Stimulated activated CD4-positive, alpha-beta T cell treated with anti-CD3 and anti-CD28 coated beads, Interleukin-2, amount 100 ng/mL, for 4 hours (primary cell): Measurements from ENCODE around the gene FBXW9.
A peak's percentile ranks its signal among the peaks of the same experiment; 100 is the strongest.
"Not testable (repeated sequence)": the region's sequence is repeated elsewhere in the genome, so short reads cannot be mapped to it uniquely, and the experiment has no call there.

Experiments used
- DNase-seq: peaks from one replicate; pipeline ENCODE4 v3.0.0-alpha.2; 2020; ENCODE audit warnings: low read depth

FBXW9 gene

DNA sequence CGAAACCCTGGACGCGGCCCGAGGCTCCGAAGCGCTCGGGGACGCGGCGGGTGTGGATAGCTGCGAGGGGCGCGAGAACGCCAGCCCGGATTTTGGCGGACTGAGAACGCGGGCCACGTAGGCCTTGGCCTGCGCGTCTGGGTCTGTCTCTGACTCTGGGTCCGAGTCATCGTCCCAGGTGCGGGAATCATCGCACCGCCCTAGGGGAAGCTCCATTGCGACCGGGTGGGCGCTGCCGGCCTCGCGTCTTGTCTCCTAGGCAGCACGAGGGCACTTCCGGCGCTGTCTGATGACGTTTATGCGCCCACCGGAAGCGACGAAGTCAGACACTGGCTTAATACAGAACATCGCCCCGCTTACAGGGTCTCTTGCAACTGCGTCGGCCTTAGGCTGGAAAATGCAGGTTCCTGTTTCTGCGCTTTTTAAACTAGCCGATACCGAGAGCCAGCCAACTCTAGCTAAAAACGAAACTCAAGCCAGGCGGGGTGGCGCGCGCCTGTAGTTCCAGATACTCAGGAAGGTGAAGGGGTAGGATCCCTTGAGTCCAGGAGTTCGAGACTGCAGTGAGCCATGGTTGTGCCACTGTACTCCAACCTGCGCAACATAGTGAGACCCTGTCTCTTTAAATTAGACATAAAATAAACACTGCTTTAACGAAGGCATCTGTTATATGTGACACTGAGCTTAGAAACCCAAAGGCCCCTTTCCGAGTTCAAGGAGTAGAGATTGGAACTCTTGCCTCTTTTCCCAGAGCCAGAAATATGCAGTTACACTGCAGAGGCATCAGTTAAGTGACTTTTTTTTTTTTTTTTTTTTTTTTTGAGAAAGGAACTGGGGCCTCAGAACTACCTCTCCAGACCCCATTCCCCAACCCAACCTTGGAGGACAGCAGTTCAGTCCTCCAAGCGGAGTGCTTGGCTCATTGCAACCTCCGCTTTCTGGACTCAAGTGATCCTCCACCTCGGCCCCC is at the start of gene FBXW9:
Gene FBXW9, minus strand, starts transcription at position 266 of the 970 bp plus-strand sequence. Its CDS starts 50 bp downstream, at position 216.
- peak; percentile 94 for DNase-seq

DNA sequence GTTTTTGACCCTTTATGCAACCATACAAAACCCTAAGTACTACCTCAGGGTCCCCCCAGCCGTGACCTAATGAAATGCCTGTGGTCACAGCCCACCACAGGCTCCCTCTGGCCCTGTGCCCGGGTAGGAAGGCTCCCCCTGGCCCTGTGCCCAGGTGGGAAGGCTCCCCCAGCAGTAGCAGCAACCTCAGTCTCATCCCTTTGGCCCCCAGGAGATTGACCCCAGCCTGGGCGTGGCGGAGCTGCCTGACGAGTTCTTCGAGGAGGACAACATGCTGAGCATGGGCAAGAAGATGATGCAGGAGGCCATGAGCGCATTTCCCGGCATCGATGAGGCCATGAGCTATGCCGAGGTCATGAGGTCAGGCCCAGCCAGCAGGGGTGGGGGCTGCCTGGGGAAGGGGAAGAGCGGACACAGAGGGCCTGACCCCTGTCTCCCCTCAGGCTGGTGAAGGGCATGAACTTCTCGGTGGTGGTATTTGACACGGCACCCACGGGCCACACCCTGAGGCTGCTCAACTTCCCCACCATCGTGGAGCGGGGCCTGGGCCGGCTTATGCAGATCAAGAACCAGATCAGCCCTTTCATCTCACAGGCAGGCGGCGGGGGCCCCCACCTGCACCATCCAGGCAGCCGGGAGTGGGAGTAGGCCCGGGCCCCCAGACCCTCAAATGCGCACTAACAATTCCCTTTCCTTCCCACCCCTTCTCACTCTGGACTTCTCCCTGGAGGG is 48.9 kb upstream of the FBXW9 start:
- no peak for DNase-seq

DNA sequence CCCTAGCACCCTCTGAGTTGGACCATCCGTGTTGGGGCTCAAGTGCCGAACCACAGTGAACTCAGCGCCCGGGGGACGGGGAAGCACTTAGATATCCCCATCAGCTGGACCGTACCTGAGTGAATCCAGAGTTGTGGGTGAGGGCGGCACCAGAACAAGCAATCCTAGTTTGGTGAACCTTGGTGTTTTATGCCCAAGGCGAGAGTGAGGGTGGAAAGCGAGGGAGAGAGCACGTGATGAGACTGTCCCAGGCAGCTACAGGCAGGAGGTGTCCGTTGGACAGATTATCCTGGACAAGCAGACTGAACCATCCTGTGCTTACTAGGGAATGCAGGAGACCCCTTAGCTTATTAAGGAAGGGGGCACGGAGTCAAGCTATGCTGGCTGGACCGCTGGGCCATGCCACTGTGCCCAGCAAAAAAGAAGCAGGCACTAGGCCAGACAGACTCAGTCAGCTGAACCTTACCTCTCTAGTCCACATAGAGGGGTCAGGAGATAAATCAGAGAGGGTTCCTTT is 41.5 kb upstream of the FBXW9 start:
- DNase-seq, result no peak

DNA sequence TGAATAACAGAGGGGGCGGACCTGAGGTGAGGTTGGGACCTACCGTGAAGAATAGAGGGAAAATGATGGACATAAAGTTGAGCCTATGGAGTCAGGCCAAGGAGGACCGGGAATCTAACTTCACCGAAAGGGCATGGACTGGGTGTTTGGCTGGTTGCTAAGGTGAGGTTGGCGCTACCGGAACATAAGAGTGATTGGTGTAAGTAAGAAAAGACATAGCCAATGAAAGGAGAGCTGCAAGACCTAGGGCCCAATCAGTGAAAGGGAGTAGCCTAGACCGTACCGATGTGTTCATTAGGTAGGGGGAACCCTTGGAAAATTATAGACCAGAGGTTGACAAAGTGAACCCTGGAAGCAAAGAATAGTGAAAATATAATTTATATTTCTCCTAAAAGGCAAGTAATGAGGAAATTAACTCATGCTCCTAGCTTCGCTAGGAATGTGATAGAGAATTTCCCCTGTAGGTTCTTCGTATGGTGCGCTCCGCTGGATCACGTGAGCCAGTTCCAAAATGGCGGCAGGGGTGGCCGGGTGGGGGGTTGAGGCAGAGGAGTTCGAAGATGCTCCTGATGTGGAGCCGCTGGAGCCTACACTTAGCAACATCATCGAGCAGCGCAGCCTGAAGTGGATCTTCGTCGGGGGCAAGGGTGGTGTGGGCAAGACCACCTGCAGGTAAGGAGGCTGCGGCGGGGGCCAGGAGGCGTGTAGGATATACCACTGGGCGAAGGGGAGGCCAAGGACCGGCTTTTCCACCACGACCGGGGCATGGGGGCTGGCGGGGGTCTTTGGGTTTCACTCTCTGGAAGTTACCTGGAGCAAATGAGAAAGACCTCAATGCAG is 40.8 kb upstream of the FBXW9 start, which contains the start of gene GET3:
Gene GET3, plus strand, starts transcription at position 503 of the 840 bp plus-strand sequence. Its CDS starts 9 bp downstream, at position 512.
- DNase-seq, result peak; percentile 67

DNA sequence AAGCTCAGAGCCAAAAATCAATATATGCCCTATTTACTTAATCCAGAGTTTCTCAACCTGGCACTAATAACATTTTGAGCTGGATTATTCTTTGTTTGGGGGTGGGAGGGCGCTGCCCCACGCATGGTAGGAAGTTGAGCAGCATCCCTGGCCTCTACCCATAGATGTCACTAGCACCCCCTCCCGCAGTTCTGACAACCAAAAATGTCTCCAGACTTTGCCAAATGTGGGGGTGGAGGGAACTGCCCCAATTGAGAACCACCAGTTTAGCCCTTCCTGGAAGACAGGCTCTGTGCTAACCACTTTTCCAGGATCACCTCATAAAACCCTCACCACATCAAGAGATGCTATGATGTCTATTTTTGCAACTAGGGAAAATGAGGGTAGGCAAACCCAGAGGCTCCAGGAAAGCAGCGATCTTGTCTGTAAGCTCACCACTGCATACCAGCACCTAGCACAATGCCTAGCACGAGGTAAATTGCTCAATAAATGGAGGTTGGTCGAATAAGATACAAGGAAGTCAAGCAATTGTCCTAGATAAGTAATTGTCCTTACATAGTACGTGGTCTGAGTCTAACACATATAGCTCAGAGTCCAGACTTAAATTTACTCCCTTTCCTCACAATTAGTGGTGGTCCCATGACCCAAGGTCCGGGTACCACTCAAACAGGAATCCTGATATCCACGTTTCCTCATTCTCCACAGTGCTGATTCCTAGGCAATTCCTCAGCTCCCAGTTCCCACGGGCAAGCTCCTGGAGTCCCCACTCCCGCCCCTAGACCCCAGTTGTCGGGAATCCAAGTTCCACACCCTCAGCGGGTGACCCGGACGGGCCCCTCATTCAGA is 37.2 kb upstream of the FBXW9 start:
- DNase-seq, result peak; percentile 41

DNA sequence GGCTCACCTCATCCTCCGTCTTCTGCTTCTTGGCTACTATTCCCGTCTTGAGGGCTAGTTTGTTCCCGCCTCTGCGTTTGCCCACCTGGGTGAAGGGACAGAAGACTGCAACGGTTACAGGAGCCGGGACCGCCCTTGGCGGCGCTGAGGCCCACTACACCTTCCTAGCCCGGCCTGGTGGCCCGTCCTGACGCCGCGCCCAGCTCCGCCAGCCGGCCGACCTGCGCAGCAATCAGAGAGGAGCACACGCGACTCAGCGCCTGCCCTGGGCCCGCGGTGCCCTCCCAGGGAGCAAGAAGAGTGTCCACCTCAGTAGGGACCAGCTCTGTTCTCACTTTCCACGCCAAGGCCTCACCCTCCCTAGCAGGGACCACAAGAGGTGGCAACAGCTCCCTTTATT is 34.9 kb upstream of the FBXW9 start:
- DNase-seq, result no peak

DNA sequence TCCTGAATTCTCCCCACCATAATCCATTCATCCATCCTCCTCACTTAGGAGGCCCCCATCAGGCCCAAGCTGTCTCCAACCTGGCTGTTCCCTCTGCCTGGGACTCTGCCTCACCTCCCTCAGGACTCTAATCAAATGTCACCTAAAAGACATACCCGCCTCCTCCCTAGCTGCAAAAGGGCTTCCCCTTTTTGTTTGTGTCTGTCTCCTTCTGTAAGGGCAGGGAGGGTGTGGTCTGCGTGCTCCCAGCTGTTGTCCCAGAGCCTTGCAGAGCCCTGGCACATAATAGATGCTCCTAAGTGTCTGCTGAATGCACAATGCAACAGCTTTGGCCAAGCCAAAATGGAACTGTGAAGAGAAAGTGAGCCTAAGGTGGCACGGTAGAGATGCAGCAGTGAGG is 33.6 kb upstream of the FBXW9 start:
- DNase-seq, result no peak

DNA sequence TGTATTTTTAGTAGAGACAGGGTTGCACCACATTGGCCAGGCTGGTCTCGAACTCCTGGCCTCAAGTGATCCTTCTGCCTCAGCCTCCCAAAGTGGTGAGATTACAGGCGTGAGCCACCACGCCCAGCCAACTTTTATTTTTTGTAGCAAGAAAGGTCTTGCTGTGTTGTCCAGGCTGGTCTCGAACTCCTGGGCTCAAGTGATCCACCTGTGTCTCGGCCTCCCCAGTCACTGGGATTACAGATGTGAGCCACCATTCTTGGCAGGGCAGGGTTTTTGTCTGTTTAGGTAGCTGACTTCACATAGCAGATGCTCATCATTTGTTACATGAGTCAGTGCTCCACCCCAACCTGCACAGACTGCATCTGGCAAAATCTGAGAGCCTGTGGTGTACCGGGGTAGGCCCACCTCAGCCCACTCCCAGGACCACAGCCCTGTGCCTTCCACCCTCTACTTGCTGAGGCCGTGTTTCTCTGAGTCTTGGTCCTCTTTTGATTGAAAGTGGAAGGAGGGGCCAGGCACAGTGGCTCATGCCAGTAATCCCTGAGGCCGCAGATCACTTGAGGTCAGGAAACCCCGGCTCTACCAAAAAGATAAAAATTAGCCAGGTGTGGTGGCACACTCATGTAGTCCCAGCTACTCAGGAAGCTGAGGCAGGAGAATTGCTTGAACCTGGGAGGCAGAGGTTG is 31.5 kb upstream of the FBXW9 start:
- DNase-seq, result no peak

DNA sequence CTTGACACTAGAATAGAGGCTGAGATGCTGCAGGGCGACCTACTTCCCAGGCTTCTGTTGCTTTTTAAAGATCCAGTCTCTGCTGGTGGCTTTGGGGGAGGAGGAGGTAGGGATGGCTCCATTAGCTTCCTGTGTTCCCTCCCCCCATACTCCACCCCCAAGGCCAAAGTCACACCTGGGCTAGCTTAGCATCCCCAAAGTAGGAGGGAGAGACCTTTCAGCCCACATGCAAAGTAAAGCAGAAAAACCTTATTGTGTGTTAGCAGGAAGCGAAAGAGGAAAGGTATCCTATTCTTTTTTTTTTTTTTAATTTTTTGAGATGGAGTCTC is 30.5 kb upstream of the FBXW9 start:
- no peak for DNase-seq

DNA sequence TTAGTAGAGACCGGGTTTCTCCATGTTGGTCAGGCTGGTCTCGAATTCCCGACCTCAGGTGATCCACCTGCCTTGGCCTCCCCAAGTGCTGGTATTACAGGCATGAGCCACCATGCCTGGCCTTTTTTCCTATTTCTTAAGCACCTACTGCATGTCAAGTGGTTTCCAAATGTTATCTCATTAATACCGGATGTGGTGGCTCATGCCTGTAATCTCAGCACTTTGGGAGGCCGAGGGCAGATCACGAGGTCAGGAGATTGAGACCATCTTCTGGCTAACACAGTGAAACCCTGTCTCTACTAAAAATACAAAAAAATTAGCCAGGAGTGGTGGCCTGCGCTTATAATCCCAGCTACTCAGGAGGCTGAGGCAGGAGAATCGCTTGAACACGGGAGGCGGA is 29.2 kb upstream of the FBXW9 start:
- not testable (repeated sequence) for DNase-seq

DNA sequence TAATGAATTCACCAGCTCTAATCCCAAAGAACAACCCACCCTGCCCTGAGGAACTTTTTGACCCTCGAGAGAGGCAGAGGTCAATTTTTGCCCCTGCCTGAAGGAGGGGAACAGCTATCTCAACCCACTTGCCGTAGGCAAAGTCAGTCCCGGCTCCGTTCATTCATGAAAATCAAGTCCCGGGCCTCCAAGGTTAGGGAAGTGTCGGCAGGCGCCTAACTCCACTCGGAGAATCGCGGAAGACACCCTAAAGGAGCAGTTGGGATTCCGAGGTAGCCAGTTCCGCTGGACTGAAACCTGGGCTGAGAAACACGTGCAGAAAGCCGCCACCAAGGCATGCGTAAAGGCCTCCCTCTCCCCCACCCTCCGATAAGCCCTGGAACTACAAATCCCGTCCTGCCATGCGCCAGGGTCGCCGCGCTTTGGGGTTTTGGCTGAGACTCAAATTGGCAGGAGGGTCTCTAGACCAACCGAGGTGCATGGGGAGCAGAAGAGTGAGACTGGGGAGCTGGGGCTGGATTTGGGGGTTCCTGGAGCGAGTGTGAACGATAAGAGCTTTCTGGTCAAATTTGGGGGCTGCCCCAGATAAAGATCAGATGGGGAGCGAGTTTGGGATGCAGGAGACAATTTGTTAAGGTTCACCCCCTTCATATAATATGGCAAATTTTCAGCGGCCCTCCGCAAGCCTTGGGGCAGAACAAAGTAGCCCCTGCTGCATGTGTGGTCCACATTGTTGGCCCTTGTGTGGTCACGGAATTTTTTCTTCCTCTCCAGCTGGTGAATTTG is 27.4 kb upstream of the FBXW9 start, which contains the start of gene TNPO2:
Gene TNPO2, minus strand, starts transcription at position 292 of the 786 bp plus-strand sequence. CDS start 2,955 bp downstream, outside the sequence.
- peak; percentile 64 for DNase-seq

DNA sequence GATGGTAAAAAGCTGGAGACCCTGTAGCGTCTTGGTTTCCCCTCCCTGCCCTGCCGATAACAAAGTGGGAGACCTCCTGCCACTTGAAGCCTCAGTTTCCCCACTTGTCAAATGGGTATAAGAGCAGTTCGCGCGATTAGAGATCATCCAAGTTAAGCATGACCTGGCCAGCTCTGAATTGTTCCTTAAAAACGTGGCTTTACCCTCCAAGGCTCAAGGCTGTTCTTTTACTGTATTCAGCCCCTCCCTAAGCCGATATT is 26.9 kb upstream of the FBXW9 start:
- DNase-seq, result no peak

DNA sequence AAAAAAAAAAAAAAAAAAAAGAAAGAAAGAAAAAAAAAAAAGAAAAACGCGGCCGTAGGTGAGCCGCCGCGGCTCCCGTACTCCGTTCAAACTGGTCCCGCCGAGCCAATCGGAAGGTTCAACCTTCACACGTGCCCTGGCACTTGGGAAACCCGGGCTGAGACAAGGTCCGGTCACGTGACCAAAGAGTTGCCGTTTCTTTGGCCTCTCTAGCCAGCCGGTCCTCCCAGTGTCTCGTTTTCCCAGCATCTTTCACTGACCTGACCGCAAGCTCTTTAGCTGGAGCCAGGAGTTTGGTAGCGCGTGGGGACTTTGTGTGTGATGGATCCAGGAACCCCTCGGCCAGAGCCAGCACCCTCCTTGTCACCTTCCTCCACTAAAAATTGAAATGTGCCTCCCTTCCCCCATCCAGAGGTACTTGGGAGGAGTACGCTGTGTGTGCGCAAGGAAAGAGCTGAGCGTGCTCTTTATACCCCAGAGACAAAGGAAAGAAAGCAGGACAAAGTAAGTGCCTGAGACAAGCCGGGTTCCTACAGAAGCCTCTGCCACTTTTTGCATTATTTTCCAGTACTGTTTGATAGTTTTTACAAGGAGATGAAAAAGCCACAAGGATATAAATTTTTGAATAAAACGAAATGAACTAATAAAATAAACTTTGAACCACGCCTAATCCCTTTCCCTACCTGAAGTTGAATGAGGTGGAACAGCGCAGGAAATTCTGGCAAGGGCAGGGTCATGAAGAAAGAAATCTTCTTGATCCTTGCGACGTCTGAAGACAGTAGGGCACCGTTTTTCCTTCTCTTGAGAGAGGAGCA is 26.3 kb upstream of the FBXW9 start:
- DNase-seq, result peak; percentile 91

DNA sequence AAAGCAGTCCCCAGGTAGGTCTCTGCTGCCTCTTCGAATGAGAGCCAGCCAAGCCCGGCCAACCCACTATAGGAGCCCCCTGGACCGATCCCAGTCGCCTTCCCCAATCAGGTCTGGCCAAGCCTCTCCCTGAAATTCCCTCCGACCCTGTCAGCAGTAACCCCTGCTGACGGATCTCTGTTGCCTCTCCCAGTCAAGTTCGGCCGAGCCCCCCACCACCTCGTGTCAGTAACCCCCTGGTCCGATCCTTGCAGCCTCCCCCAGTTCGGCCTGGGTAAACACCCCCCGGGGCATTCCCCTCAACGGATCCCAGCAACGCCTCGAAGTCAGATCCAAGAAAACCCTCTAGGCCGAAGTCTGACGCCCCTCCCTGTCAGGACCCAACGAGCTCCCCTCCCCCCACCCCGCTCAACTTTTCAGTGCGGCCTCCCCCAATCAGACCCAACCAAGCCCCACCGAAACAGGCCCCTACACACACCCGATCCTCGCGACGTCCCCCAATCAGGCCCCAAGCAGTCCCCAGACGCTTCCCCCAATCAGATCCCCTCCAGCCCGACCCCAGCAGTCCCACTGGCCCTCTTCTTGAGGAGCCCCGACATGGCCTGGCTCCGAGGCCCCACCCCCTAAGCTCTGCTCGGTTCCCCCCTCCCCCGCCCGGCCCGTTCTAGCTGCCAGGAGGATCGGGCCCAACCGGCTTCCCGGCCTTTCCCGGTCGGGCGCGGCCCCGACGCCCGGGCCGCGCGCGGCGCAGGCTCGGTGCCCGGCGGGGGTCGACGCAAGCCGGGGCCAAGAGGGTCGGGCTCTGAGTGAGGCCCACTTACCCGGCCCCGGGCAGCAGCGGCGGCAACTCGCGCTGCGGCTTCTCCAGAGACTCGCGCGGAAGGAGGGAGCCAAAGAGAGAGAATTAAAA is 25.5 kb upstream of the FBXW9 start:
- DNase-seq, result no peak

DNA sequence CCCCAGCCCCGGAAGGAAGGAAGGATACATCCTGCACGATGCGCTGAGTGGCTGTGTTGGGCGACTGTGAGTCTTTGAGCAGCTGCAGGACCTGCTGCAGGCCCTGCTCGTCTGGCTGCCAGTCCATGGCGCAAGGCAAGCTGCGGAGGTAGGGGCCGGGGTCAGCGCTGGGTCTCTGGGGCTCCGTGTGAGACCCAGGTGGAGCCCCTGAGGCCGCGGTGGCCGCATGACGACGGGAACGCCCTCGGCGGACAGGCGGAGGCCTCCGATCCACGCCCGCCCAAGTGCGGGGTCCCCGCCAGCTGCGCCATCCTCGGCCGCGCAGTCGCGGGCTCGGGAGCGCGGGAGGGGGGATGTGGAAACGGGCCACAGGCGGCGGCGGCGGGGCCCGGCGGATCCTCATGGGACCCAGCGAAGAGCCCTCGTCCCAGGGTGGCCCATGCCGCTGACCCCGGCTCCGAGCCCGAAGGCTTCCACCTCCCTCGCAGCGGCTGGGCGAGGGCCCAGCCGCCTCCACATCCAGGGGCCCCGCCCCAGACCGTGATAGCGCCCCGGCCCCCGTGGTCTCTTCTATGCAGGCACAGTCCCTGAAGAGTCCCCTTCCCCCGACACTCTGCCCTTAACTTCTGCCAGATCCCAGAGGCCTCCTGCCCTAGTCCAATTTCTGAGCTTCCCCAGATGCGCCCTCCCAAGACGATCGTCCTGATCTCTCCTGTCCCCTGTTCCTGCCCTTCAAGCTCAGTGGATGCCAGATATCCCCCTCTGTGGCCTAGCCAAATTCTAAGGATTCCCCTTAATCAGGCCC is 24.6 kb upstream of the FBXW9 start:
- DNase-seq, result no peak

DNA sequence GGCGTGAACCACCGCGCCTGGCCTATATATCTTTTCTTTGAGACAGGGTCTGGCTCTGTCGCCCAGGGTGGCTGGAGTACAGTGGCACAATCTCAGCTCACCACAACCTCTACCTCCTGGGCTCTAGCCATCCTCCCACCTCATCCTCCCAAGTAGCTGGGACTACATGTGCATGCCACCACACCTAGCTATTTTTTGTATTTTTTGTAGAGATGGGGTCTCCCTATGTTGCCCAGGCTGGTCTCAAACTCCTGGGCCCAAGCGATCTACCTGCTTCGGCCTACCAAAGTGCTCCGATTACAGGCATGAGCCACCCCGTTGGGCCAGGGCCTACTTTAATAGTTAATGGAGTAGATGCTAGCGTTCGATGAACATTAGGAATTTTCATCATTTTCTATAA is 23.9 kb upstream of the FBXW9 start:
- no peak for DNase-seq

DNA sequence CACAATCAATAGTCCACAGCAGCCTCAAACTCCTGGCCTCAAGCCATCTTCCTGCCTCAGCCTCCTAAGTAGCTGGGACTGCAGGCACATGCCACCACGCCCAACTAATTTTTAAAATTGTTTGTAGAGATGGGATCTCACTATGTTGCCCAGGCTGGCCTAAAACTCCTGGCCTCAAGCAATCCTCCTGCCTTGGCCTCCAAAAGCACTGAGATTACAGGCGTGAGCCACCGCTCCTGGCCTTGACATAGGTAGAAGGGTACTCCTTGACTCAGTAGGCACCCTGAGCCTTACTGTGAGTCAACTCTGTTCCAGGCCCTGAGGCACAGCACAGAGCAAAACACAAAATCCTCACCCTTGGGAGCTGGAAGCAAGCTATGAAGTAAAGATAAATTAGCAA is 19.5 kb upstream of the FBXW9 start:
- DNase-seq, result no peak
